CD4-positive, alpha-beta T cell (primary cell): Measurements from ENCODE around the gene CAMK2A. TPM values are rescaled to one million over a fixed set of nuclear protein-coding genes. Genes with fewer than 3 reads are reported as not detected.

ENCODE experiments used
- ATAC-seq: fragments of 200-7000 bp; cut with Tn5 transposase; one replicate; pipeline ENCODE4 v1.10.0; 2022; ENCODE audit warnings: mild to moderate bottlenecking; ENCODE audit not compliant: poor library complexity
- CTCF ChIA-PET: fragments of 350-600 bp; sonication (Branson Sonifier 250); formaldehyde crosslinking; loops from one replicate; lab custom pipeline; 2021; ENCODE audit warnings: antibody characterized with exemption, inconsistent platforms; lab: Charles Lee
- POLR2A ChIA-PET: fragments of 350-600 bp; sonication (Branson Sonifier 250); formaldehyde crosslinking; loops from one replicate; lab custom pipeline; 2021; ENCODE audit warnings: antibody characterized with exemption, inconsistent platforms; lab: Charles Lee
- DNase-seq, 14 experiments: peaks; one replicate each; pipeline ENCODE4 v3.0.0-alpha.2; 2013 to 2020; ENCODE audit warnings: mixed read lengths in 2 of 14
- H3K27ac ChIP-seq, 2 donors: one replicate each; pipeline versions ENCODE4 v1.5.1 to v1.7.0; 2013; ENCODE audit warnings: low read length in 2 of 2, low read depth in 1 of 2, mild to moderate bottlenecking in 1 of 2
- H3K27me3 ChIP-seq, 2 experiments: 1 replicate in 1 of 2; 2 replicates in 1 of 2; pipeline versions ENCODE4 v1.6.1 to v1.7.0; 2013; ENCODE audit warnings: low read length in 2 of 2, control low read depth in 1 of 2, mild to moderate bottlenecking in 1 of 2, moderate library complexity in 1 of 2; ENCODE audit not compliant: insufficient read depth in 2 of 2, control insufficient read depth in 1 of 2
- H3K36me3 ChIP-seq: one replicate; pipeline ENCODE4 v1.6.1; 2013; ENCODE audit warnings: low read length, control low read depth; ENCODE audit not compliant: insufficient read depth
- H3K4me1 ChIP-seq: one replicate; pipeline ENCODE4 v1.6.1; 2013; ENCODE audit warnings: low read length, control low read depth; ENCODE audit not compliant: insufficient read depth
- H3K4me3 ChIP-seq: one replicate; pipeline ENCODE4 v1.5.1; 2013; ENCODE audit warnings: mild to moderate bottlenecking, low read length, moderate library complexity
- H3K9me3 ChIP-seq, 2 experiments: 1 replicate in 1 of 2; 2 replicates in 1 of 2; pipeline versions ENCODE4 v1.6.1 to v1.7.0; 2013; ENCODE audit warnings: low read length in 2 of 2, mild to moderate bottlenecking in 2 of 2, control low read depth in 1 of 2, moderate library complexity in 1 of 2; ENCODE audit not compliant: control insufficient read depth in 1 of 2, insufficient read depth in 1 of 2
- H3K27ac Mint-ChIP-seq: one replicate; pipeline ENCODE4 v1.8.0; 2020; ENCODE audit warnings: mixed read lengths
- H3K27me3 Mint-ChIP-seq: one replicate; pipeline ENCODE4 v1.8.0; 2021; ENCODE audit warnings: mixed read lengths
- H3K36me3 Mint-ChIP-seq: one replicate; pipeline ENCODE4 v1.8.0; 2021; ENCODE audit warnings: low read depth, mixed read lengths
- H3K4me1 Mint-ChIP-seq: one replicate; pipeline ENCODE4 v1.8.0; 2021; ENCODE audit warnings: low read depth, mixed read lengths
- H3K4me3 Mint-ChIP-seq: one replicate; pipeline ENCODE4 v1.8.0; 2020; ENCODE audit warnings: mild to moderate bottlenecking, mixed read lengths
- H3K9me3 Mint-ChIP-seq: one replicate; pipeline ENCODE4 v1.8.0; 2020; ENCODE audit warnings: mixed read lengths
- intact Hi-C, 2 experiments: fragments of 100-400 bp; cut with DNase I in 1 of 2; cut with micrococcal nuclease in 1 of 2; formaldehyde crosslinking; loops; one replicate each; pipeline versions ENCODE4 v1.15.1 to v1.9.0; 2023 to 2025; cut with DNase I, micrococcal nuclease
- total RNA-seq, 174 experiments: library from RNA in 2 of 174; stranded (reverse) in 2 of 174; gene quantifications; one replicate each; pipeline ENCODE4 v1.2.3 and lab custom pipeline; 2021 to 2026
- TF ChIP-seq, protein P1 (sequence below): fragments of 200-600 bp; IDR thresholded peaks from one replicate; pipeline ENCODE4 v1.8.0; 2022; ENCODE audit warnings: antibody characterized with exemption, mild to moderate bottlenecking

Gene CAMK2A
- total RNA-seq, 2 experiments from 2014 or later = 0.05 to 0.22 TPM

DNA sequence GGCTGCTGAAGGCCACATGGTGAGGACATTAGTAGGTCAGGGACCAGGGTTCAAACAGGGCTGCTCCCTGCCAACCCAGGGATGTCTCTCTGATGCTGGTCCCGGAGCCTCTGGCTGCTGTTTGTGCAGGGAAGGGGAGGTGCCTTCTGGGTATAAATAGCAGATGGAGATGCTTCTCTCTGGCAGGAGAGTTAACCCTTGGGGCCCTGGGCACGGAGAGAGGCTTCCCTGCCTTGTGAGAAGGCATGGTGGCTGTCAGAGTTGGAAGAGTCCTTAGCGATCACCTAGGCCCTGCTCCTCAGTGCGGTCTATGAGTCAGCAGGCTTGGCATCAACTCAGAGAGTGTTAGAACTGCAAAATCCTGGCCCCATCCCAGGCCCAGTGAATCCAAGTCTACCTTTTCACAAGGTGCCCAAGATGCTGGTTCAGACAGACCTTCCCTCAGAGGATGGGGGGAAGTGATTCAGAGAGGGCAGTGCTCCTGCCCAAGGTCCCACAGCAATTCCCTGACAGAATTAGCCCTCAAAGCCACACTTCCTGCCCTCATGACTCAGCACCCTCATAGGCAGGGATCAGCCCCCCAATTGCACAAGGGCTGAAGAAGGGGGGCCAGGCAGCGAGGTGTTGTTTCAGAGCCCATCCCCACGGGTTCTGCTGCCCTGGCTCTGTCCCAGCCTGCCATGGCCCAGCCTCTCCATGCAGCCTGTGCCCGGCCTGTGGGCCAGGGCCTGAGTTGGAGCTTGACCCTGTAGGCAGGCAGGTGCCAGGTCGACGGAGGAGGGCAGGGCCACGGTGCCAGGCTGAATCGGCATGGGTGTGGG lies 25.6 kb downstream of the CAMK2A start:
- DNase-seq (peak in 1 of 14 experiments; percentile 6), ATAC-seq (no peak)
- ChIA-PET CTCF (no interaction called here), POLR2A (no interaction called here)
- no peaks in the 10 kb centered on the region for H3K4me1 ChIP-seq
- no peak overlapping the region for H3K4me3 Mint-ChIP-seq
- no peaks in the 10 kb centered on the region for H3K9me3 ChIP-seq
- no peaks in the 10 kb centered on the region for H3K4me1 Mint-ChIP-seq
- no peaks in the 10 kb centered on the region for H3K9me3 Mint-ChIP-seq
- no peaks in the 10 kb centered on the region for H3K36me3 Mint-ChIP-seq
- H3K27ac Mint-ChIP-seq = no peak overlapping the region
- H3K36me3 ChIP-seq = no peaks in the 10 kb centered on the region
- H3K4me3 ChIP-seq = no peak overlapping the region
- no peak overlapping the region for H3K27ac ChIP-seq
- TF ChIP-seq, protein P1, sequence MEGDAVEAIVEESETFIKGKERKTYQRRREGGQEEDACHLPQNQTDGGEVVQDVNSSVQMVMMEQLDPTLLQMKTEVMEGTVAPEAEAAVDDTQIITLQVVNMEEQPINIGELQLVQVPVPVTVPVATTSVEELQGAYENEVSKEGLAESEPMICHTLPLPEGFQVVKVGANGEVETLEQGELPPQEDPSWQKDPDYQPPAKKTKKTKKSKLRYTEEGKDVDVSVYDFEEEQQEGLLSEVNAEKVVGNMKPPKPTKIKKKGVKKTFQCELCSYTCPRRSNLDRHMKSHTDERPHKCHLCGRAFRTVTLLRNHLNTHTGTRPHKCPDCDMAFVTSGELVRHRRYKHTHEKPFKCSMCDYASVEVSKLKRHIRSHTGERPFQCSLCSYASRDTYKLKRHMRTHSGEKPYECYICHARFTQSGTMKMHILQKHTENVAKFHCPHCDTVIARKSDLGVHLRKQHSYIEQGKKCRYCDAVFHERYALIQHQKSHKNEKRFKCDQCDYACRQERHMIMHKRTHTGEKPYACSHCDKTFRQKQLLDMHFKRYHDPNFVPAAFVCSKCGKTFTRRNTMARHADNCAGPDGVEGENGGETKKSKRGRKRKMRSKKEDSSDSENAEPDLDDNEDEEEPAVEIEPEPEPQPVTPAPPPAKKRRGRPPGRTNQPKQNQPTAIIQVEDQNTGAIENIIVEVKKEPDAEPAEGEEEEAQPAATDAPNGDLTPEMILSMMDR = no peak
- H3K27me3 Mint-ChIP-seq = no peaks in the 10 kb centered on the region
- no peaks in the 10 kb centered on the region for H3K27me3 ChIP-seq
- intact Hi-C loops = no loop called here

DNA sequence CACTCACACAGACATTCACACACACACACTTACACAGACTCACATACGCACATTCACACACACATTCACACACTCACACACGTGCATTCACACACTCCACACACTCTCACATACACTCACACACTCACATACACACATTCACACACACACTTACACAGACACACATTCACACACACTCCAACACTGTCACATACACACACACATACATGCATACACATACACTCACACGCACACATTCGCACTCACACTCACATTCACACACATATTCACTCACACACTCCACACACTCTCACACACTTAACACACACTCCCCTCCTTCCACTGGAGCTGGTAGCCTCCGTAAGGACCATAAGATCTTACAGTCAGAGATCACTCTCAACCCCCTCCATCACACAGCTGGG lies 26.2 kb downstream of the CAMK2A start:
- no peaks in the 10 kb centered on the region for H3K36me3 ChIP-seq
- H3K4me3 ChIP-seq = no peak overlapping the region
- TF ChIP-seq, protein P1 = no peak
- H3K9me3 ChIP-seq = no peaks in the 10 kb centered on the region
- POLR2A ChIA-PET = no interaction called here
- H3K27me3 ChIP-seq = no peaks in the 10 kb centered on the region
- CTCF ChIA-PET = no interaction called here
- no peak overlapping the region for H3K27ac Mint-ChIP-seq
- no peaks in the 10 kb centered on the region for H3K36me3 Mint-ChIP-seq
- intact Hi-C loops = no loop called here
- H3K27ac ChIP-seq = no peak overlapping the region
- no peaks in the 10 kb centered on the region for H3K9me3 Mint-ChIP-seq
- H3K27me3 Mint-ChIP-seq = no peaks in the 10 kb centered on the region
- DNase-seq (no peak), ATAC-seq (no peak)
- no peak overlapping the region for H3K4me3 Mint-ChIP-seq
- no peaks in the 10 kb centered on the region for H3K4me1 ChIP-seq
- no peaks in the 10 kb centered on the region for H3K4me1 Mint-ChIP-seq

DNA sequence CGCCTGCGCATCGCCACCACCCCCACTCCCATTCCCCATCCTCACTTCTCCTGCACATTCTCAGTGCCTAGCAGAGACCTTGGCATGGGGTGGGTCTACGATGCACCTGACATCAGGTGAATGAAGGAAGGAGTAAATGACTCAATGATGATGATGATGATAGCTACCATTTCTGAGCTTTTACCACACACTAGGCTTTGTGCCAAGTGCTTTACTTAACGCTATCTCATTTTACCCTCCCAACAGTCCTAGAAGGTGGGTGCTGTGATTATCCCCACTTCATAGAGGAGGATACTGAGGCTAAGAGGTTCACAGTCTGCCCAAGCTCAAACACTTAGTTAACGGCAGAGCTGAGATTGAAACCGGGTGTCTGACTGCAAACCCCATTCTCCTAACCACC lies 27.1 kb downstream of the CAMK2A start:
- H3K4me3 Mint-ChIP-seq = no peak overlapping the region
- H3K27ac Mint-ChIP-seq = no peak overlapping the region
- H3K4me3 ChIP-seq = no peak overlapping the region
- H3K4me1 Mint-ChIP-seq = no peaks in the 10 kb centered on the region
- no peaks in the 10 kb centered on the region for H3K27me3 ChIP-seq
- no peak overlapping the region for H3K27ac ChIP-seq
- no peaks in the 10 kb centered on the region for H3K27me3 Mint-ChIP-seq
- no peaks in the 10 kb centered on the region for H3K36me3 Mint-ChIP-seq
- no peaks in the 10 kb centered on the region for H3K4me1 ChIP-seq
- no peaks in the 10 kb centered on the region for H3K9me3 Mint-ChIP-seq
- TF ChIP-seq, protein P1 = no peak
- ChIA-PET POLR2A (no interaction called here), CTCF (no interaction called here)
- DNase-seq (no peak), ATAC-seq (no peak)
- no peaks in the 10 kb centered on the region for H3K9me3 ChIP-seq
- intact Hi-C loops = no loop called here
- no peaks in the 10 kb centered on the region for H3K36me3 ChIP-seq
